B cell (primary cell): ENCODE measurements around the gene MPP2. TPM values are rescaled to one million over a fixed set of nuclear protein-coding genes. Genes with fewer than 3 reads are reported as not detected.

Experiments used
- ATAC-seq: fragments of 200-7000 bp; cut with Tn5 transposase; one replicate; pipeline ENCODE4 v1.10.0; 2021; ENCODE audit warnings: low read depth, mild to moderate bottlenecking, moderate number of reproducible peaks, moderate library complexity
- CTCF ChIA-PET: fragments of 350-600 bp; sonication (Branson Sonifier 250); formaldehyde crosslinking; loops from one replicate; lab custom pipeline; 2021; ENCODE audit warnings: antibody characterized with exemption, inconsistent platforms; lab: Charles Lee
- POLR2A ChIA-PET: fragments of 350-600 bp; sonication (Branson Sonifier 250); formaldehyde crosslinking; loops from one replicate; lab custom pipeline; 2021; ENCODE audit warnings: antibody characterized with exemption; lab: Charles Lee
- DNase-seq: peaks from one replicate; pipeline ENCODE4 v3.0.0; 2013
- H2AFZ ChIP-seq: 2 replicates; pipeline ENCODE4 v1.6.1; 2012; ENCODE audit warnings: mild to moderate bottlenecking, low read depth, low read length; ENCODE audit not compliant: insufficient read depth, poor library complexity, severe bottlenecking
- H3K27ac ChIP-seq, 2 donors: 1 replicate in 1 of 2; 2 replicates in 1 of 2; pipeline ENCODE4 v1.5.1; 2012 to 2013; ENCODE audit warnings: low read length in 2 of 2, mild to moderate bottlenecking in 2 of 2, moderate library complexity in 1 of 2
- H3K27me3 ChIP-seq, 4 experiments: fragments of 200-600 bp in 1 of 4; sonication (generic) in 1 of 4; replicated peaks in 1 of 4; 1 replicate in 2 of 4; 2 replicates in 2 of 4; pipeline versions ENCODE4 v1.6.1 to v1.7.0; 2013 to 2016; ENCODE audit warnings: low read length in 3 of 4, mild to moderate bottlenecking in 2 of 4, mixed read lengths in 1 of 4, moderate library complexity in 1 of 4; ENCODE audit not compliant: insufficient read depth in 4 of 4, control insufficient read depth in 3 of 4; ENCODE audit errors: control extremely low read depth in 1 of 4
- H3K36me3 ChIP-seq, 2 experiments: replicated peaks in 1 of 2; 1 replicate in 1 of 2; 2 replicates in 1 of 2; pipeline versions ENCODE4 v1.6.1 to v1.7.1; 2013; ENCODE audit warnings: low read length in 1 of 2; ENCODE audit not compliant: insufficient read depth in 2 of 2, control insufficient read depth in 1 of 2; ENCODE audit errors: control extremely low read depth in 1 of 2, extremely low read depth in 1 of 2
- H3K4me1 ChIP-seq, 2 donors: fragments of 200-600 bp in 1 of 2; sonication (generic) in 1 of 2; 1 replicate in 1 of 2; 2 replicates in 1 of 2; pipeline versions ENCODE4 v1.5.1 to v1.6.1; 2013 to 2017; ENCODE audit warnings: low read length in 2 of 2; ENCODE audit not compliant: control insufficient read depth in 2 of 2, insufficient read depth in 2 of 2
- H3K4me2 ChIP-seq: replicated peaks from 2 replicates; pipeline ENCODE3; 2012; ENCODE audit warnings: mild to moderate bottlenecking, low read depth, low read length; ENCODE audit not compliant: poor library complexity, severe bottlenecking
- H3K4me3 ChIP-seq, 5 experiments: fragments of 200-600 bp in 1 of 5; sonication (generic) in 1 of 5; 1 replicate in 3 of 5; 2 replicates in 2 of 5; pipeline versions ENCODE4 v1.5.1 to v1.7.0; 2011 to 2016; ENCODE audit warnings: low read length in 4 of 5, mild to moderate bottlenecking in 4 of 5, low read depth in 2 of 5, control low read depth in 1 of 5, moderate library complexity in 1 of 5; ENCODE audit not compliant: insufficient read depth in 1 of 5; ENCODE audit errors: control extremely low read depth in 1 of 5, extremely low read depth in 1 of 5
- H3K79me2 ChIP-seq: fragments of 200-600 bp; sonication (generic); one replicate; pipeline ENCODE4 v1.6.0; 2016; ENCODE audit warnings: low read length; ENCODE audit not compliant: control insufficient read depth, insufficient read depth
- H3K9ac ChIP-seq: fragments of 200-600 bp; sonication (generic); 2 replicates; pipeline ENCODE4 v1.6.1; 2017; ENCODE audit warnings: mild to moderate bottlenecking, low read length, moderate library complexity
- H3K9me3 ChIP-seq, 3 donors: one replicate each; pipeline versions ENCODE4 v1.6.1 to v1.7.1; 2013; ENCODE audit warnings: low read length in 2 of 3; ENCODE audit not compliant: control insufficient read depth in 2 of 3, insufficient read depth in 1 of 3; ENCODE audit errors: control extremely low read depth in 1 of 3
- H4K20me1 ChIP-seq: 2 replicates; pipeline ENCODE4 v1.6.0; 2012; ENCODE audit warnings: mild to moderate bottlenecking, low read length; ENCODE audit not compliant: insufficient read depth, control insufficient read depth, poor library complexity, severe bottlenecking
- H3K27ac Mint-ChIP-seq: one replicate; pipeline ENCODE4 v1.8.0; 2021; ENCODE audit warnings: mixed read lengths
- H3K27me3 Mint-ChIP-seq: one replicate; pipeline ENCODE4 v1.8.0; 2021; ENCODE audit warnings: mixed read lengths
- H3K4me1 Mint-ChIP-seq: one replicate; pipeline ENCODE4 v1.8.0; 2021; ENCODE audit warnings: mixed read lengths
- H3K4me3 Mint-ChIP-seq: one replicate; pipeline ENCODE4 v1.8.0; 2021; ENCODE audit warnings: mixed read lengths
- H3K9me3 Mint-ChIP-seq: one replicate; pipeline ENCODE4 v1.8.0; 2022; ENCODE audit warnings: mixed read lengths; ENCODE audit not compliant: insufficient read depth
- CTCF ChIP-seq: fragments of 200-600 bp; IDR thresholded peaks from one replicate; pipeline ENCODE4 v1.8.0; 2022; ENCODE audit warnings: antibody characterized with exemption, mild to moderate bottlenecking
- EZH2 ChIP-seq: IDR thresholded peaks from 2 replicates; pipeline ENCODE4 v1.6.1; 2012; ENCODE audit warnings: borderline replicate concordance, low read depth, mild to moderate bottlenecking, moderate library complexity, low read length; ENCODE audit not compliant: insufficient read depth, poor library complexity, severe bottlenecking
- WGBS: methylation state at CpG from one replicate; pipeline ENCODE4 v1.1.5; 2013; ENCODE audit warnings: missing lambda C conversion rate; ENCODE audit not compliant: insufficient coverage; 5-methylcytosine and 5-hydroxymethylcytosine counted together
- intact Hi-C: fragments of 100-400 bp; cut with micrococcal nuclease; formaldehyde crosslinking; loops from one replicate; pipeline ENCODE4 v1.10.0; 2022
- polyA plus RNA-seq: library from polyadenylated mRNA; depleted of rRNA; stranded (reverse); fragments of >200 nt; gene quantifications from 2 replicates; pipeline ENCODE4 v1.2.3, GENCODE V29; 2012
- total RNA-seq, 2 donors: library from RNA; stranded (reverse); fragments of 120-200 nt in 1 of 2; gene quantifications; 1 replicate in 1 of 2; 2 replicates in 1 of 2; pipeline versions ENCODE4 v1.2.3 to v1.2.4, GENCODE V29; 2013 to 2022

MPP2 gene
- total and polyA plus RNA-seq, 2 donors (not counting 1 experiment from before 2014, with no cell fraction given): 0.15 TPM; not detected in 1

GRCh38 chr17:43917016-43917347, 9.6 kb upstream of the MPP2 start:
- Mint-ChIP-seq H3K27ac (peak overlapping the region; percentile 65), H3K27me3 (peaks cover 6% of the 10 kb centered on the region), H3K9me3 (no peaks in the 10 kb centered on the region), H3K4me1 (peaks cover 16% of the 10 kb centered on the region), H3K4me3 (peak overlapping the region; percentile 86)
- H3K36me3 ChIP-seq: no peaks in the 10 kb centered on the region
- CTCF ChIA-PET: interaction anchor here (1.2 kb wide), 1 partner anchor 39 kb away, joined by 3 read pairs; no protein-coding TSS in a partner anchor
- H2AFZ ChIP-seq: peak overlapping the region; percentile 90
- 20% methylated on average over 2 of the region's 8 CpGs for WGBS
- H3K4me1 ChIP-seq: peaks cover 11 to 18% of the 10 kb centered on the region in 2 donors
- H3K27me3 ChIP-seq: peaks cover 0 to 4% (median 0%) of the 10 kb centered on the region in 4 experiments
- ATAC-seq: no peak
- peak overlapping the region in 4 of 5 experiments; percentile 52 to 68 (median 65) for H3K4me3 ChIP-seq
- H3K9me3 ChIP-seq: no peaks in the 10 kb centered on the region
- no peaks in the 10 kb centered on the region for H3K79me2 ChIP-seq
- H3K4me2 ChIP-seq: peak overlapping the region; percentile 95
- H3K27ac ChIP-seq: no peak overlapping the region
- H4K20me1 ChIP-seq: no peaks in the 10 kb centered on the region
- TF ChIP-seq EZH2 (no peak), CTCF (no peak)
- DNase-seq: no peak
- POLR2A ChIA-PET: interaction anchor here (0.6 kb wide), 1 partner anchor 224 kb away, joined by 5 read pairs; no protein-coding TSS in a partner anchor
- peak overlapping the region; percentile 66 for H3K9ac ChIP-seq
- intact Hi-C loops: no loop called here

GRCh38 chr17:43916385-43916784, 9.0 kb upstream of the MPP2 start:
- no peak for ATAC-seq
- ChIA-PET CTCF (interaction anchor here (0.6 kb wide), 1 partner anchor 310 kb away, joined by 3 read pairs; no protein-coding TSS in a partner anchor), POLR2A (interaction anchor here (0.6 kb wide), 1 partner anchor 225 kb away, joined by 5 read pairs; no protein-coding TSS in a partner anchor)
- H3K9ac ChIP-seq: no peak overlapping the region
- no peaks in the 10 kb centered on the region for H3K36me3 ChIP-seq
- H3K4me3 ChIP-seq: no peak overlapping the region
- peaks cover 0 to 4% (median 0%) of the 10 kb centered on the region in 4 experiments for H3K27me3 ChIP-seq
- H3K79me2 ChIP-seq: no peaks in the 10 kb centered on the region
- Mint-ChIP-seq H3K4me1 (peaks cover 16% of the 10 kb centered on the region), H3K4me3 (peak overlapping the region; percentile 86), H3K27me3 (peaks cover 6% of the 10 kb centered on the region), H3K9me3 (no peaks in the 10 kb centered on the region), H3K27ac (no peak overlapping the region)
- H3K27ac ChIP-seq: no peak overlapping the region
- 78% methylated on average over 2 of the region's 4 CpGs for WGBS
- peaks cover 11 to 18% of the 10 kb centered on the region in 2 donors for H3K4me1 ChIP-seq
- no peak overlapping the region for H2AFZ ChIP-seq
- intact Hi-C loops: no loop called here
- peak overlapping the region; percentile 95 for H3K4me2 ChIP-seq
- no peak for DNase-seq
- no peaks in the 10 kb centered on the region for H3K9me3 ChIP-seq
- TF ChIP-seq EZH2: no peak
- TF ChIP-seq CTCF: no peak
- no peaks in the 10 kb centered on the region for H4K20me1 ChIP-seq
